ENCODE data around the gene SAYSD1.

DNA sequence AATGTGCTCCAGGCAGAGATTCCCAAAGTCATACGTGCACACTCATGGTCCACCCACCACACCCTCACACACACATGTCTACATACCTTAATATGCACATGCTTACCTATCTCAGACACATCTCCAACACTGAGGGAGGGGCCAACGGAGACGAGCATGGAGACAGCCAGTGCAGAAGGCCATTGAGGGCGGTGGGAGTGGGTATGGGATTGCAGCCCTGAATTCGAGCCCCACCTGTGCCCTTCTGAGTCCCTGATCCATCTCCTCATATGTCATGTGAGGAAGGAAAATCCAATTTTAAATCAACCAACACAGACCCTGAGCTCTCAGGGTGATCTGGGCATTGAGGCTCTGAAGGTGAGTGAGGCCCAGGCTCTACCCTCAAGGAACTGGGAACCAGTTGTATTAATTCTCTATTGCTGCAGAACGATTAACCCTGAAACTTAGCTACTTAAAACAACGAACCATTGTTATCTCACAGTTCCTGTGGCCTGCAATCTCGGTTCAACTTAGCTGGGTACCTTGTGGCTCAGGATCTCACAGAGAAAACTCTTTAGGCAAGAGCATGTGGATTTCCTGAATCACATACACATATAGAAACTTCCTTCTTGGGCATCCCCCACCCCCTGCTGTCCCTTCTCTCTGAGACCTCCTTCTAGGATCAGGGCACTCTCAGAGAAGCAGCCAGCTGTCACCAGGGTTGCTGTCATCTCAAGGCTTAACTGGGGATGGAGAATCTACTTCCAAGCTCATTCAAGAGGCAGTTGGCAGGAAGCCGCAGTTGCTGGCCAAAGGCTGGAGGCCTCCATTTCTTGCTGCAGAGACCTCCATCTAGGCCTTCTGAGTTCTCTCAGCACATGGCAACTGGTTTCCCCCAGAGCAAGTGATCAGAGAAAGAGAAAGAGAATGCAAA, 38.1 kb downstream of the SAYSD1 start:
- TF ChIP-seq, protein P1, sequence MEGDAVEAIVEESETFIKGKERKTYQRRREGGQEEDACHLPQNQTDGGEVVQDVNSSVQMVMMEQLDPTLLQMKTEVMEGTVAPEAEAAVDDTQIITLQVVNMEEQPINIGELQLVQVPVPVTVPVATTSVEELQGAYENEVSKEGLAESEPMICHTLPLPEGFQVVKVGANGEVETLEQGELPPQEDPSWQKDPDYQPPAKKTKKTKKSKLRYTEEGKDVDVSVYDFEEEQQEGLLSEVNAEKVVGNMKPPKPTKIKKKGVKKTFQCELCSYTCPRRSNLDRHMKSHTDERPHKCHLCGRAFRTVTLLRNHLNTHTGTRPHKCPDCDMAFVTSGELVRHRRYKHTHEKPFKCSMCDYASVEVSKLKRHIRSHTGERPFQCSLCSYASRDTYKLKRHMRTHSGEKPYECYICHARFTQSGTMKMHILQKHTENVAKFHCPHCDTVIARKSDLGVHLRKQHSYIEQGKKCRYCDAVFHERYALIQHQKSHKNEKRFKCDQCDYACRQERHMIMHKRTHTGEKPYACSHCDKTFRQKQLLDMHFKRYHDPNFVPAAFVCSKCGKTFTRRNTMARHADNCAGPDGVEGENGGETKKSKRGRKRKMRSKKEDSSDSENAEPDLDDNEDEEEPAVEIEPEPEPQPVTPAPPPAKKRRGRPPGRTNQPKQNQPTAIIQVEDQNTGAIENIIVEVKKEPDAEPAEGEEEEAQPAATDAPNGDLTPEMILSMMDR (IDR thresholded peaks at IDR 0.05) = no peak
- TF ChIP-seq POLR2A (IDR thresholded peaks at IDR 0.05) (no peak), EP300 (IDR thresholded peaks at IDR 0.05) (no peak), POLR2AphosphoS5 (IDR thresholded peaks at IDR 0.05) (no peak)

Data from upper lobe of left lung (tissue), 4 donors.